Cardiac muscle cell (in vitro differentiated cells and primary cell): Measurements from ENCODE around the gene GATA5. TPM values are rescaled to one million over a fixed set of nuclear protein-coding genes. Genes with fewer than 3 reads are reported as not detected.

ENCODE experiments used
- DNase-seq, 2 donors: peaks; one replicate each; pipeline versions ENCODE4 v3.0.0 to v3.0.0-alpha.2; 2010 to 2017; ENCODE audit warnings: low read depth in 1 of 2, low spot score in 1 of 2
- H3K27ac ChIP-seq: fragments of 200-600 bp; sonication (generic); 2 replicates; pipeline ENCODE4 v1.5.1; 2016
- H3K27me3 ChIP-seq: fragments of 200-600 bp; sonication (generic); 2 replicates; pipeline ENCODE4 v1.6.0; 2016; ENCODE audit warnings: control low read depth
- H3K36me3 ChIP-seq: fragments of 200-600 bp; sonication (generic); 2 replicates; pipeline ENCODE4 v1.5.1; 2016; ENCODE audit warnings: control low read depth
- H3K4me1 ChIP-seq: fragments of 200-600 bp; sonication (generic); 2 replicates; pipeline ENCODE4 v1.8.1; 2017; ENCODE audit warnings: low read depth, mild to moderate bottlenecking, mixed run types
- H3K4me3 ChIP-seq: fragments of 200-600 bp; sonication (generic); 2 replicates; pipeline ENCODE4 v1.5.1; 2016; ENCODE audit warnings: mild to moderate bottlenecking
- H3K9me3 ChIP-seq: fragments of 200-600 bp; sonication (generic); 2 replicates; pipeline ENCODE4 v1.5.1; 2017; ENCODE audit warnings: low read depth, mild to moderate bottlenecking, control low read depth
- CTCF ChIP-seq: IDR thresholded peaks from 2 replicates; pipeline ENCODE4 v1.5.1; 2012; ENCODE audit warnings: low read depth, mild to moderate bottlenecking, low read length
- polyA plus RNA-seq: library from polyadenylated mRNA; unstranded; fragments of >200 nt; fragmentation: Nextera tagmentation; extraction: Ambion mirVana; gene quantifications from 2 replicates; pipeline ENCODE4 v1.2.1, GENCODE V29; 2016
- total RNA-seq: library from RNA; depleted of rRNA; stranded (reverse); fragments of >200 nt; gene quantifications from 2 replicates; pipeline ENCODE4 v1.2.3, GENCODE V29; 2016

GATA5 gene
- total and polyA plus RNA-seq, 2 experiments from 2014 or later = 66.8 to 103 TPM

- no peak for DNase-seq
- no peak overlapping the region for H3K4me3 ChIP-seq
- H3K36me3 ChIP-seq = no peaks in the 10 kb centered on the region
- H3K27ac ChIP-seq = no peak overlapping the region
- H3K9me3 ChIP-seq = no peaks in the 10 kb centered on the region
- TF ChIP-seq CTCF = no peak
- H3K4me1 ChIP-seq = peaks cover 61% of the 10 kb centered on the region
- H3K27me3 ChIP-seq = no peaks in the 10 kb centered on the region
Observed at GRCh38 chr20:62479156-62479555, 3.4 kb upstream of the GATA5 start.

DNA sequence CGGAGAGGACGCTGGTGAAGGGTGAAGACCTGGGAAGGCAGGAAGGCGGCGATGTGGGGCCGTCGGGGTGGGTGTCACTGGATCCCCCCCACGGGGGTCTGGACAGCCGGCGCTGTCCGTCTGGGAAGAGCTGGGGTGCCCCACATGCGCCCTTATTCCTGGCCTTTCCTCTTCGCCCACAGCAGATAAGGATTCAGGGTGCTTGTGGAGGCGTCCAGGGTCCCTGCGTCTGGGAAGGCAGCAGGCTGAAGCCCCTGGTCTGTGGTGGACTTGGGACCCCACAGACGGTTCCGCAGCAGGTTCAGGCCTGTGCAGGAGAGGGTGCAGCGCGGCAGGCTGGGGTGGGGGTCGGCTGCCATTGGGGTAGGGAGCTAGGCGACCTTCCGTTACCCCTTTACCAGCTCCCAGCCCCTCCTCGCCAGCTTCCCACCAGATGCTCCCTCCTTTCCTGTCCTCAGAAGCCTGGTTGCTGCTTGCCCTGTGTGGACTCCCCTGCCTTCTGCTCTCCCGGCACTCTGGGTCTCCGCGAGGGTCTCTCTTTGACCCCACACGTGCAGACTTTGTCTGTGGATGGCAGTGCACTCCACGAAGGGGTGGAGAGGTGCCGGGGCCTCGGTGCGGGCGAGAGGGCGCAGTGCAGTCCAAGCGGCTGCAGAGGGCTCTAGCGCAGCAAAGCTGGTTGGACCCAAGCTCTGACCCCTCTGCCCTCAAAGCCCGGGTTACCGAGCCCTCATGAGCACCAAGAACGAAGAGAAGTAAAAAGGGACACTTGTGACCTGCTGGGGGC, 2.1 kb upstream of the GATA5 start:
- no peaks in the 10 kb centered on the region for H3K27me3 ChIP-seq
- peak in 1 of 2 donors; percentile 63 for DNase-seq
- H3K9me3 ChIP-seq = no peaks in the 10 kb centered on the region

GRCh38 chr20:62476056-62476838, 452 bp upstream of the GATA5 start:
- Histone ChIP-seq H3K4me1 (peaks cover 48% of the 10 kb centered on the region), H3K9me3 (no peaks in the 10 kb centered on the region), H3K27me3 (no peaks in the 10 kb centered on the region), H3K4me3 (peak overlapping the region; percentile 63), H3K36me3 (no peaks in the 10 kb centered on the region), H3K27ac (peak overlapping the region; percentile 85)
- peak in 1 of 2 donors; percentile 93 for DNase-seq
- TF ChIP-seq CTCF = no peak

More for the DNA sequence above, 2.1 kb upstream of the GATA5 start:
- Histone ChIP-seq H3K27ac (no peak overlapping the region), H3K36me3 (no peaks in the 10 kb centered on the region), H3K4me1 (peaks cover 57% of the 10 kb centered on the region), H3K4me3 (no peak overlapping the region)
- TF ChIP-seq CTCF = peak; percentile 17

DNA sequence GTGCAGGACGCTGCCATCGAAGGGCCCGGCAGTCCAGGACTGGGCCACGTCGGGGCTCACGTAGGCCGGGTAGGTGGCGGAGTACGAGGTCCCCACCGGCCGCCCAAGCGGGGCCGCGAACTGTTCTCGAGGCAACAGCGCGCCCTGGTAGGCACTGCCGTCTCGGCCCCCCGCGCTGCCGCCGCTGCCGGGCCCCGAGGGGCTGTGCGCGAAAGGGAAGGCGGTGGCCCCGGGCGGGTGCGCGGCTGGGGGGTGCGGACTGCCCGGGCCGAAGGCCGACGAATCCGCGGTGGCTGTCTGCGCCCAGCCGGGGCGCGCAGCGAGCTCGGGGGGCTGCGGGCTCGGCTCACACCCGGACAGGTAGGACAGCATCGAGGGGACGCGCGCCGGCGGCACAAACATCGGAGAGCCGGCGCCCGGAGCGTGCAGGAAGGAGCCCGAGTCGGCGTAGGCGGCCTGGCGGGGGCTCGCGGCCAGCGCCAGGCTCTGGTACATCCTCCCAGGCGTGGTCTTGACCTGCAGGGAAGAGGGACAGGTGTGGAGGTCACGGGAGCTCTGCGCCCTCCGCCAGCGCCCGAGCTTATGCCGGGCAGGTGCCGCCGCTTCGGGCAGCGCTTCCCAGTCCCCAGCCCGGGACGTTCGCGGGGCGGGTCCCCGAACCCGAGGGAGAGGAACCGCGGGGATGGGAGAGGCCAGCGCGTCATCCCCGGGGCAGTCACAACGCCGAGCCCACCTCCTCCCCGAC, 596 bp downstream of the GATA5 start:
- Histone ChIP-seq H3K4me1 (peaks cover 38% of the 10 kb centered on the region), H3K27me3 (no peaks in the 10 kb centered on the region), H3K36me3 (no peaks in the 10 kb centered on the region), H3K27ac (peak overlapping the region; percentile 85), H3K4me3 (peak overlapping the region; percentile 63), H3K9me3 (no peaks in the 10 kb centered on the region)
- DNase-seq = no peak
- TF ChIP-seq CTCF = no peak

- no peaks in the 10 kb centered on the region for H3K9me3 ChIP-seq
- peak overlapping the region; percentile 85 for H3K27ac ChIP-seq
- H3K4me3 ChIP-seq = peak overlapping the region; percentile 63
- H3K36me3 ChIP-seq = no peaks in the 10 kb centered on the region
- H3K27me3 ChIP-seq = no peaks in the 10 kb centered on the region
- H3K4me1 ChIP-seq = peaks cover 33% of the 10 kb centered on the region
- DNase-seq = no peak
- no peak for TF ChIP-seq CTCF
Observed at GRCh38 chr20:62474604-62475026, 1.2 kb downstream of the GATA5 start.
